Measurements from ENCODE around the gene THAP4.

DNA sequence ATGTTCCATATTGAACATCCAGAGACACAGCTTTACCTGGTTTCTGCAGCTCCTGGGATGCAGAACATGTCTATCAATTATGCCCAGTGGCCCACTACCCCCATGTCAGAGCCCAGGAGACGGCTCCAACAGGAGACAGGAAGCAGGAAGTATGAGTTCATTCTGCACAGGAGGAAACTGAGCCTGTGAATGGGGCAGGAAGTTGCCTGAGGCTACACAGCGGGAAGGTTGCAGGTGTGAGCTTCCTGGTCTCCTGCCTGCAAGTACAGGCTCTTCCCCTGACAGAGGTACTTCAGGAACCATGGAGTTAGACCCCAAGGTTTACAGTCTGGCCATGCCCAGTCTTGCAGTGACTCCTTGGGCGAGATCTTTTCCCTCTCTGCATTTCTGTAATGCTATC, 81.2 kb downstream of the THAP4 start:
- TF ChIP-seq, protein P1, sequence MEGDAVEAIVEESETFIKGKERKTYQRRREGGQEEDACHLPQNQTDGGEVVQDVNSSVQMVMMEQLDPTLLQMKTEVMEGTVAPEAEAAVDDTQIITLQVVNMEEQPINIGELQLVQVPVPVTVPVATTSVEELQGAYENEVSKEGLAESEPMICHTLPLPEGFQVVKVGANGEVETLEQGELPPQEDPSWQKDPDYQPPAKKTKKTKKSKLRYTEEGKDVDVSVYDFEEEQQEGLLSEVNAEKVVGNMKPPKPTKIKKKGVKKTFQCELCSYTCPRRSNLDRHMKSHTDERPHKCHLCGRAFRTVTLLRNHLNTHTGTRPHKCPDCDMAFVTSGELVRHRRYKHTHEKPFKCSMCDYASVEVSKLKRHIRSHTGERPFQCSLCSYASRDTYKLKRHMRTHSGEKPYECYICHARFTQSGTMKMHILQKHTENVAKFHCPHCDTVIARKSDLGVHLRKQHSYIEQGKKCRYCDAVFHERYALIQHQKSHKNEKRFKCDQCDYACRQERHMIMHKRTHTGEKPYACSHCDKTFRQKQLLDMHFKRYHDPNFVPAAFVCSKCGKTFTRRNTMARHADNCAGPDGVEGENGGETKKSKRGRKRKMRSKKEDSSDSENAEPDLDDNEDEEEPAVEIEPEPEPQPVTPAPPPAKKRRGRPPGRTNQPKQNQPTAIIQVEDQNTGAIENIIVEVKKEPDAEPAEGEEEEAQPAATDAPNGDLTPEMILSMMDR (IDR thresholded peaks at IDR 0.05), result no peak
- no peak for TF ChIP-seq POLR2A (IDR thresholded peaks at IDR 0.05)

All from body of pancreas (tissue), 4 donors.